GM19023 (cell line): ENCODE results near the gene PLPPR5.

Source experiments
- ATAC-seq: cut with Tn5 transposase; IDR thresholded peaks from one replicate; pipeline ENCODE4 v1.9.1; 2021; ENCODE audit warnings: mild to moderate bottlenecking, moderate library complexity; ENCODE audit not compliant: unreplicated experiment

The PLPPR5 gene

GRCh38 chr1:98860329-98860728 lies 144.3 kb downstream of the PLPPR5 start:
- no peak for ATAC-seq

DNA sequence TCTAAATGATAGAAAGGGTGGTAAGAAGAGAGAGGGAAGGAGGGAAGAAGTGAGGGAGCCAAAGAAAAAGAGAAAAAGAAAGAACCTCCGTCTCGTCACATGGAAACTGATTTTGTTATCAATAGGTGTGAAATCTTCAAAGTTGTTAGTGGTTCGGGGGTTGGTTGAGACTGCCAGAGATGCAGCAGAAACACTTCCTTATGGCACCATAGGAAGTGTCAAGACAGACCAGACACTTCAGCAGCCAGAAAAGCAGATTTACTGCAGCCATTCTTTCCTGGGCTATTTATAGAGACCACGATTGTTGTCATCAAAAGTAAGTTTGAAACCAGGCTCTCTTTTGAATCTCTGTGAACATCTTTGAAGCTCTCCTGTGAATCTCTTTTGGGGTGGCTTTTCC lies 150.5 kb downstream of the PLPPR5 start:
- no peak for ATAC-seq

GRCh38 chr1:98849969-98850636 lies 154.6 kb downstream of the PLPPR5 start:
- no peak for ATAC-seq

- ATAC-seq = no peak
These were observed 162.4 kb downstream of the PLPPR5 start for GRCh38 chr1:98842241-98842640.
